GM12878 (cell line): ENCODE results near the gene PLEKHM3. TPM values are rescaled to one million over a fixed set of nuclear protein-coding genes. Genes with fewer than 3 reads are reported as not detected.

Source experiments
- ATAC-seq: fragments of 200-7000 bp; cut with Tn5 transposase; 3 replicates; pipeline ENCODE4 v1.9.1; 2020; ENCODE audit warnings: mild to moderate bottlenecking, moderate library complexity
- BruUV-seq: library from RNA; stranded (reverse); fragments of 400-500 nt; replicated peaks from 2 replicates; lab custom pipeline; 2021; lab: Mats Ljungman, UMichigan
- CTCF ChIA-PET: fragments of 300-600 bp; sonication (Branson Sonifier 250); formaldehyde crosslinking; extraction: SDS; loops from one replicate; lab custom pipeline; 2021; ENCODE audit warnings: inconsistent platforms; lab: Yijun Ruan, JAX
- POLR2A ChIA-PET: fragments of 350-600 bp; formaldehyde crosslinking; extraction: SDS; loops from one replicate; lab custom pipeline; 2021; ENCODE audit warnings: inconsistent platforms; lab: Charles Lee
- RAD21 ChIA-PET: fragments of 300-600 bp; sonication (Branson Sonifier 250); formaldehyde crosslinking; loops from one replicate; lab custom pipeline; 2023; ENCODE audit warnings: antibody characterized with exemption; ENCODE audit not compliant: unreplicated experiment; lab: Charles Lee
- SMC1A ChIA-PET: fragments of 300-600 bp; sonication (Branson Sonifier 250); formaldehyde crosslinking; loops from one replicate; lab custom pipeline; 2023; ENCODE audit not compliant: unreplicated experiment, uncharacterized antibody; lab: Charles Lee
- DNase-seq: peaks from one replicate; pipeline ENCODE4 v3.0.0-alpha.2; 2011; ENCODE audit warnings: low read depth, low spot score
- FAIRE-seq: peaks from 3 replicates; lab custom pipeline; 2011; peaks lifted over from hg19 to GRCh38; lab: Jason Lieb, UNC
- H2AFZ ChIP-seq: 2 replicates; pipeline ENCODE4 v1.6.0; 2011; ENCODE audit warnings: low read depth, low read length, control low read depth; ENCODE audit not compliant: control insufficient read depth
- H3K27ac ChIP-seq: 2 replicates; pipeline ENCODE4 v1.5.1; 2011; ENCODE audit warnings: control low read depth; ENCODE audit not compliant: control insufficient read depth, insufficient read depth
- H3K27me3 ChIP-seq, 2 experiments: replicated peaks in 1 of 2; 2 replicates each; pipeline versions ENCODE4 v1.6.0 to v1.6.1; 2011; ENCODE audit warnings: low read length in 1 of 2; ENCODE audit not compliant: control insufficient read depth in 2 of 2, insufficient read depth in 2 of 2
- H3K36me3 ChIP-seq, 2 experiments: 2 replicates each; pipeline ENCODE4 v1.5.1; 2011; ENCODE audit warnings: low read length in 1 of 2; ENCODE audit not compliant: control insufficient read depth in 2 of 2, insufficient read depth in 2 of 2
- H3K4me1 ChIP-seq: 2 replicates; pipeline ENCODE4 v1.6.1; 2011; ENCODE audit warnings: mild to moderate bottlenecking, low read length, moderate library complexity, mixed read lengths; ENCODE audit not compliant: control insufficient read depth, insufficient read depth
- H3K4me2 ChIP-seq: 2 replicates; pipeline ENCODE4 v1.6.0; 2011; ENCODE audit warnings: control low read depth; ENCODE audit not compliant: control insufficient read depth, insufficient read depth
- H3K4me3 ChIP-seq: fragments of 200-600 bp; sonication (generic); 2 replicates; pipeline ENCODE4 v1.5.1; 2016
- H3K79me2 ChIP-seq: 2 replicates; pipeline ENCODE4 v1.6.0; 2011; ENCODE audit warnings: low read length; ENCODE audit not compliant: control insufficient read depth, insufficient read depth
- H3K9ac ChIP-seq: 2 replicates; pipeline ENCODE4 v1.8.0; 2011; ENCODE audit warnings: low read length, control low read depth, mixed read lengths; ENCODE audit not compliant: control insufficient read depth, insufficient read depth
- H3K9me3 ChIP-seq: replicated peaks from 3 replicates; pipeline ENCODE4 v1.5.1; 2011; ENCODE audit warnings: mild to moderate bottlenecking, low read length; ENCODE audit not compliant: control insufficient read depth, insufficient read depth
- H4K20me1 ChIP-seq: 2 replicates; pipeline ENCODE4 v1.6.0; 2011; ENCODE audit not compliant: control insufficient read depth, insufficient read depth
- ETV6 ChIP-seq, 2 experiments: fragments of 450-650 bp in 1 of 2; IDR thresholded peaks in 1 of 2; conservative IDR thresholded peaks in 1 of 2; 2 replicates each; pipeline ENCODE4 v1.6.1; 2014; ENCODE audit warnings: antibody characterized with exemption in 1 of 2, borderline replicate concordance in 1 of 2, low read depth in 1 of 2, mild to moderate bottlenecking in 1 of 2, moderate library complexity in 1 of 2
- HDAC2 ChIP-seq: fragments of 200-600 bp; sonication (generic); IDR thresholded peaks from 2 replicates; pipeline ENCODE4 v1.6.1; 2017
- HDGF ChIP-seq: fragments of 450-650 bp; IDR thresholded peaks from 2 replicates; pipeline ENCODE4 v1.6.1; 2016; ENCODE audit warnings: antibody characterized with exemption
- NBN ChIP-seq: fragments of 450-650 bp; IDR thresholded peaks from 2 replicates; pipeline ENCODE4 v1.6.1; 2016
- NFYA ChIP-seq: IDR thresholded peaks from 2 replicates; pipeline ENCODE4 v1.6.1; 2011; ENCODE audit warnings: low read depth, mild to moderate bottlenecking, low read length, improper control_type of control experiment, borderline replicate concordance
- NRF1 ChIP-seq: conservative IDR thresholded peaks from 2 replicates; pipeline ENCODE4 v1.6.1; 2011; ENCODE audit warnings: mild to moderate bottlenecking, low read depth, low read length, improper control_type of control experiment
- POU2F2 ChIP-seq: IDR thresholded peaks from 3 replicates; pipeline ENCODE4 v1.6.1; 2011; ENCODE audit warnings: low read depth, mild to moderate bottlenecking, low read length, borderline replicate concordance
- STAT1 ChIP-seq: fragments of 450-650 bp; conservative IDR thresholded peaks from 2 replicates; pipeline ENCODE4 v1.6.1; 2014; ENCODE audit warnings: antibody characterized with exemption, mild to moderate bottlenecking
- STAT3 ChIP-seq: IDR thresholded peaks from 2 replicates; pipeline ENCODE4 v1.6.1; 2011; ENCODE audit warnings: low read depth, low read length, improper control_type of control experiment
- TARDBP ChIP-seq: IDR thresholded peaks from 2 replicates; pipeline ENCODE4 v1.6.1; 2016; ENCODE audit warnings: borderline replicate concordance
- ZBED1 ChIP-seq: IDR thresholded peaks from 2 replicates; pipeline ENCODE4 v1.6.1; 2016; ENCODE audit warnings: borderline replicate concordance
- ZNF217 ChIP-seq: fragments of 450-650 bp; IDR thresholded peaks from 2 replicates; pipeline ENCODE4 v1.6.1; 2017; ENCODE audit warnings: antibody characterized with exemption, mild to moderate bottlenecking
- ZNF274 ChIP-seq: IDR thresholded peaks from one replicate; pipeline ENCODE4 v1.8.0; 2011; ENCODE audit not compliant: insufficient read length, insufficient read depth
- ZNF622 ChIP-seq: fragments of 450-650 bp; IDR thresholded peaks from 2 replicates; pipeline ENCODE4 v1.6.1; 2017; ENCODE audit warnings: mild to moderate bottlenecking, inconsistent platforms
- ZZZ3 ChIP-seq: IDR thresholded peaks from 2 replicates; pipeline ENCODE4 v1.6.1; 2011; ENCODE audit warnings: low read depth; ENCODE audit not compliant: control insufficient read depth, insufficient read length
- WGBS: methylation state at CpG from one replicate; pipeline ENCODE4 v1.1.6; 2016; ENCODE audit warnings: low lambda C conversion rate; ENCODE audit not compliant: insufficient replicate concordance, insufficient coverage; ENCODE audit errors: missing lambda C conversion rate; 5-methylcytosine and 5-hydroxymethylcytosine counted together
- in situ Hi-C: fragments of 300-500 bp; cut with MboI; formaldehyde crosslinking; loops from 9 replicates; pipeline ENCODE4 v1.14.3; 2018; ENCODE audit warnings: mixed read lengths
- intact Hi-C: fragments of 100-400 bp; cut with micrococcal nuclease; formaldehyde crosslinking; loops from one replicate; pipeline ENCODE4 v1.14.2; 2022; ENCODE audit not compliant: unreplicated experiment
- polyA plus RNA-seq, 11 experiments: library from polyadenylated mRNA; depleted of rRNA in 4 of 11; unstranded in 6 of 11; stranded (reverse) in 5 of 11; fragments of >200 nt; fragmentation: Nextera tagmentation in 4 of 11; fragmentation: Illumina TruSeq in 1 of 11; extraction: Ambion mirVana in 4 of 11; extraction: Trizol in 1 of 11; gene quantifications; 1 replicate in 1 of 11; 2 replicates in 10 of 11; pipeline versions ENCODE4 v1.2.1 to v1.2.3, GENCODE V29; 2011 to 2016; ENCODE audit warnings: inconsistent platforms in 2 of 11, missing spikeins in 2 of 11, low read depth in 1 of 11
- total RNA-seq, 4 experiments: library from RNA; depleted of rRNA in 3 of 4; stranded (reverse); fragments of >200 nt in 3 of 4; fragmentation: Illumina TruSeq in 1 of 4; extraction: Trizol in 1 of 4; gene quantifications; 2 replicates each; pipeline versions ENCODE4 v1.2.1 to v1.2.3, GENCODE V29; 2013 to 2021
- TF ChIP-seq, protein P1 (sequence below): IDR thresholded peaks from 2 replicates; pipeline ENCODE4 v1.6.1; 2012; ENCODE audit warnings: mild to moderate bottlenecking, low read depth, low read length
- TF ChIP-seq, protein P2 (sequence below): IDR thresholded peaks from 2 replicates; pipeline ENCODE4 v1.6.1; 2011; ENCODE audit warnings: borderline replicate concordance, low read depth, mild to moderate bottlenecking, moderate library complexity, mixed read lengths, low read length; ENCODE audit not compliant: insufficient read depth; ENCODE audit errors: extremely low read length
- TF ChIP-seq, protein P3 (sequence below): IDR thresholded peaks from 2 replicates; pipeline ENCODE4 v1.6.1; 2011; ENCODE audit warnings: low read depth, mild to moderate bottlenecking, low read length, moderate library complexity, borderline replicate concordance; ENCODE audit errors: extremely low read depth

PLEKHM3 gene
- total and polyA plus RNA-seq, 10 of the 15 experiments (the other 5 are each of a cell fraction or from before 2014, with no cell fraction given) = 1.4 to 5.6 (median 3.0) TPM

DNA sequence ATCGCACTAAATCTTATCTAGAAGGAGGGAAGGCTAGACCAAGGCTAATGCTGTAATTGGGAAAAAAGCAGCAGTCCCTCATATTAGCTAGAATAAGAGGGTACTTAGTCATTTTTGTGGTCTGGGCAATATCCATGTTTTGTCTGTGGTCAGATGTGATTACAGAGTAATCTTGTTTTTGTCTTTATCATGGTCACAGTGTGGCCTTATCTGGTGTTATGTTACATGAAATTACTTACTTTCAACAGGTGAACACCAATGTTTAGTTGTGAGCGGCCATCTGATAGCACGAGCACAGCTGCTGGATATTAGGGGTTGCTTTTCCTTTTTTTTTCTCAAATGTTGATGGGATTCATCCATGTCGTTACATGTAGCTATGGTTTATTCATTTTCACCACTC, 23.7 kb upstream of the PLEKHM3 start:
- no peak for ATAC-seq

DNA sequence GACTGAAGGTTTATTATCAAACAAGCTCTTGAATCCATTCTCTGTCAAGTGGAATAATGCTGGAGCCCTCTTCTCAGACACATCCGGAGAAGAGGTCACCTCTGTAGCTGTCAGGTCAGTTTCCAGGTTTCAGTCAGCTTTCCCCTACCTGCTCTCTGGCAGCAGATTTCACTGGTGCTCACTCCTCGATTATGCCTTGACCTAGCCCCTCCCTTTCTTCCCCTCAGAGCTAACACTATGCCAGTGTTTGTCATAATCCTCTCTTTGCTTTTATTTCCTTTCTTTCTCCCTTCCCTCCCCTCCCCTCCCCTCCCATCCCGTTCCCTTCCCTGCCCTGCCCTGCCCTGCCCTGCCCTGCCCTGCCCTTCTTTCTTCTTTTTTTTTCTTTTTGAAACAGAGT, 22.5 kb upstream of the PLEKHM3 start:
- ATAC-seq (no peak), FAIRE-seq (no peak), DNase-seq (no peak)
- Histone ChIP-seq H2AFZ (no peak overlapping the region), H3K36me3 (no peaks in the 10 kb centered on the region), H3K4me3 (no peak overlapping the region), H3K27ac (no peak overlapping the region), H3K27me3 (no peaks in the 10 kb centered on the region), H3K9me3 (no peaks in the 10 kb centered on the region), H3K4me2 (no peak overlapping the region), H3K9ac (no peak overlapping the region), H3K4me1 (no peaks in the 10 kb centered on the region), H3K79me2 (no peaks in the 10 kb centered on the region), H4K20me1 (no peaks in the 10 kb centered on the region)
- BruUV-seq = no TSS peak
- in situ Hi-C loops (no loop called here), intact Hi-C loops (no loop called here)
- ChIA-PET CTCF (interaction anchor here (1.0 kb wide), 1 partner anchor 15 kb away, joined by 3 read pairs; no protein-coding TSS in a partner anchor), SMC1A (interaction anchor here (0.7 to 0.8 kb wide), 2 partner anchors 15 to 17 kb away, joined by 3 read pairs; no protein-coding TSS in a partner anchor), POLR2A (interaction anchor here (0.5 to 0.6 kb wide), 2 partner anchors 225 to 426 kb away, joined by 3 to 4 read pairs; no protein-coding TSS in a partner anchor), RAD21 (interaction anchor here (0.9 kb wide), 1 partner anchor 78 kb away, joined by 3 read pairs; no protein-coding TSS in a partner anchor)
- WGBS = 56% methylated on average over 2 of the region's 3 CpGs
- no peak for TF ChIP-seq STAT1
- TF ChIP-seq ZBED1 = no peak
- no peak for TF ChIP-seq TARDBP
- TF ChIP-seq NRF1 = no peak
- TF ChIP-seq ZNF217 = no peak
- no peak for TF ChIP-seq ZNF274
- no peak for TF ChIP-seq ZNF622
- TF ChIP-seq, protein P1, sequence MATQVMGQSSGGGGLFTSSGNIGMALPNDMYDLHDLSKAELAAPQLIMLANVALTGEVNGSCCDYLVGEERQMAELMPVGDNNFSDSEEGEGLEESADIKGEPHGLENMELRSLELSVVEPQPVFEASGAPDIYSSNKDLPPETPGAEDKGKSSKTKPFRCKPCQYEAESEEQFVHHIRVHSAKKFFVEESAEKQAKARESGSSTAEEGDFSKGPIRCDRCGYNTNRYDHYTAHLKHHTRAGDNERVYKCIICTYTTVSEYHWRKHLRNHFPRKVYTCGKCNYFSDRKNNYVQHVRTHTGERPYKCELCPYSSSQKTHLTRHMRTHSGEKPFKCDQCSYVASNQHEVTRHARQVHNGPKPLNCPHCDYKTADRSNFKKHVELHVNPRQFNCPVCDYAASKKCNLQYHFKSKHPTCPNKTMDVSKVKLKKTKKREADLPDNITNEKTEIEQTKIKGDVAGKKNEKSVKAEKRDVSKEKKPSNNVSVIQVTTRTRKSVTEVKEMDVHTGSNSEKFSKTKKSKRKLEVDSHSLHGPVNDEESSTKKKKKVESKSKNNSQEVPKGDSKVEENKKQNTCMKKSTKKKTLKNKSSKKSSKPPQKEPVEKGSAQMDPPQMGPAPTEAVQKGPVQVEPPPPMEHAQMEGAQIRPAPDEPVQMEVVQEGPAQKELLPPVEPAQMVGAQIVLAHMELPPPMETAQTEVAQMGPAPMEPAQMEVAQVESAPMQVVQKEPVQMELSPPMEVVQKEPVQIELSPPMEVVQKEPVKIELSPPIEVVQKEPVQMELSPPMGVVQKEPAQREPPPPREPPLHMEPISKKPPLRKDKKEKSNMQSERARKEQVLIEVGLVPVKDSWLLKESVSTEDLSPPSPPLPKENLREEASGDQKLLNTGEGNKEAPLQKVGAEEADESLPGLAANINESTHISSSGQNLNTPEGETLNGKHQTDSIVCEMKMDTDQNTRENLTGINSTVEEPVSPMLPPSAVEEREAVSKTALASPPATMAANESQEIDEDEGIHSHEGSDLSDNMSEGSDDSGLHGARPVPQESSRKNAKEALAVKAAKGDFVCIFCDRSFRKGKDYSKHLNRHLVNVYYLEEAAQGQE = no peak
- TF ChIP-seq NFYA = no peak
- TF ChIP-seq HDAC2 = no peak

More for the DNA sequence above, 23.7 kb upstream of the PLEKHM3 start:
- Histone ChIP-seq H3K27me3 (no peaks in the 10 kb centered on the region), H3K4me1 (no peaks in the 10 kb centered on the region), H3K36me3 (no peaks in the 10 kb centered on the region), H3K9ac (no peak overlapping the region), H3K27ac (no peak overlapping the region), H3K4me3 (no peak overlapping the region), H2AFZ (no peak overlapping the region), H4K20me1 (no peaks in the 10 kb centered on the region), H3K79me2 (no peaks in the 10 kb centered on the region), H3K9me3 (no peaks in the 10 kb centered on the region), H3K4me2 (no peak overlapping the region)
- CTCF ChIA-PET = no interaction called here
- DNase-seq (no peak), FAIRE-seq (no peak)
- intact Hi-C loops (no loop called here), in situ Hi-C loops (no loop called here)
- RAD21 ChIA-PET = no interaction called here
- TF ChIP-seq, protein P2, sequence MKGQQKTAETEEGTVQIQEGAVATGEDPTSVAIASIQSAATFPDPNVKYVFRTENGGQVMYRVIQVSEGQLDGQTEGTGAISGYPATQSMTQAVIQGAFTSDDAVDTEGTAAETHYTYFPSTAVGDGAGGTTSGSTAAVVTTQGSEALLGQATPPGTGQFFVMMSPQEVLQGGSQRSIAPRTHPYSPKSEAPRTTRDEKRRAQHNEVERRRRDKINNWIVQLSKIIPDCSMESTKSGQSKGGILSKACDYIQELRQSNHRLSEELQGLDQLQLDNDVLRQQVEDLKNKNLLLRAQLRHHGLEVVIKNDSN = no peak
- TF ChIP-seq STAT3 (no peak), ZZZ3 (no peak), POU2F2 (no peak), HDGF (no peak), ETV6 (conservative IDR thresholded peaks at IDR 0.05 in 1 of 2, IDR thresholded peaks at IDR 0.05 in 1 of 2; ENCODE audit: borderline replicate concordance in 1 of 2, low read depth in 1 of 2) (no peak), NBN (no peak)
- TF ChIP-seq, protein P3, sequence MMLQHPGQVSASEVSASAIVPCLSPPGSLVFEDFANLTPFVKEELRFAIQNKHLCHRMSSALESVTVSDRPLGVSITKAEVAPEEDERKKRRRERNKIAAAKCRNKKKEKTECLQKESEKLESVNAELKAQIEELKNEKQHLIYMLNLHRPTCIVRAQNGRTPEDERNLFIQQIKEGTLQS = no peak
- POLR2A ChIA-PET = interaction anchor here (0.6 kb wide), 1 partner anchor 480 kb away, joined by 3 read pairs; no protein-coding TSS in a partner anchor
- SMC1A ChIA-PET = no interaction called here
- BruUV-seq = no TSS peak
- 47% methylated on average over 4 of the region's 4 CpGs for WGBS
